HEK293 (cell line): Measurements from ENCODE around the gene CLIC5.

Source experiments
- BCL11A ChIP-seq: fragments of 450-650 bp; formaldehyde crosslinking; IDR thresholded peaks from 2 replicates; pipeline ENCODE4 v1.5.1; 2016; ENCODE audit warnings: low read depth, missing biosample characterization, missing genetic modification characterization
- GLIS1 ChIP-seq: fragments of 450-650 bp; formaldehyde crosslinking; IDR thresholded peaks from 2 replicates; pipeline ENCODE4 v1.5.1; 2016; ENCODE audit warnings: missing biosample characterization, missing genetic modification characterization
- IKZF3 ChIP-seq: fragments of 450-650 bp; IDR thresholded peaks from 2 replicates; pipeline ENCODE4 v1.5.0; 2018; ENCODE audit warnings: missing biosample characterization, mild to moderate bottlenecking, missing genetic modification characterization, moderate library complexity
- PRDM4 ChIP-seq: fragments of 450-650 bp; formaldehyde crosslinking; IDR thresholded peaks from 2 replicates; pipeline ENCODE4 v1.5.1; 2017; ENCODE audit warnings: missing biosample characterization, missing genetic modification characterization
- ZEB2 ChIP-seq: fragments of 450-650 bp; formaldehyde crosslinking; IDR thresholded peaks from 2 replicates; pipeline ENCODE4 v1.5.1; 2016; ENCODE audit warnings: missing biosample characterization, missing genetic modification characterization
- ZFHX2 ChIP-seq: fragments of 450-650 bp; formaldehyde crosslinking; conservative IDR thresholded peaks from 2 replicates; pipeline ENCODE4 v1.5.1; 2016; ENCODE audit warnings: missing biosample characterization, missing genetic modification characterization
- ZNF121 ChIP-seq: fragments of 450-650 bp; formaldehyde crosslinking; IDR thresholded peaks from 2 replicates; pipeline ENCODE4 v1.5.1; 2016; ENCODE audit warnings: missing biosample characterization, missing genetic modification characterization
- ZNF133 ChIP-seq: fragments of 450-650 bp; formaldehyde crosslinking; IDR thresholded peaks from 2 replicates; pipeline ENCODE4 v1.5.1; 2016; ENCODE audit warnings: missing biosample characterization, missing genetic modification characterization
- ZNF184 ChIP-seq: fragments of 450-650 bp; IDR thresholded peaks from 2 replicates; pipeline ENCODE4 v1.5.1; 2018; ENCODE audit warnings: missing biosample characterization, mild to moderate bottlenecking, missing genetic modification characterization
- ZNF19 ChIP-seq: fragments of 450-650 bp; formaldehyde crosslinking; IDR thresholded peaks from 2 replicates; pipeline ENCODE4; 2016; ENCODE audit warnings: missing biosample characterization, missing genetic modification characterization, low read depth
- ZNF239 ChIP-seq: fragments of 450-650 bp; formaldehyde crosslinking; IDR thresholded peaks from 2 replicates; pipeline ENCODE4 v1.5.1; 2016; ENCODE audit warnings: missing biosample characterization, missing genetic modification characterization
- ZNF24 ChIP-seq: fragments of 450-650 bp; formaldehyde crosslinking; IDR thresholded peaks from 2 replicates; pipeline ENCODE4 v1.5.1; 2016; ENCODE audit warnings: missing biosample characterization, missing genetic modification characterization
- ZNF26 ChIP-seq: fragments of 450-650 bp; formaldehyde crosslinking; IDR thresholded peaks from 2 replicates; pipeline ENCODE4 v1.5.1; 2016; ENCODE audit warnings: missing biosample characterization, missing genetic modification characterization
- ZNF366 ChIP-seq: fragments of 450-650 bp; formaldehyde crosslinking; conservative IDR thresholded peaks from 2 replicates; pipeline ENCODE4 v1.5.1; 2016; ENCODE audit warnings: missing biosample characterization, missing genetic modification characterization
- ZNF433 ChIP-seq: fragments of 450-650 bp; formaldehyde crosslinking; IDR thresholded peaks from 2 replicates; pipeline ENCODE4 v1.5.1; 2016; ENCODE audit warnings: missing biosample characterization, missing genetic modification characterization, low read depth
- ZNF501 ChIP-seq: fragments of 450-650 bp; formaldehyde crosslinking; IDR thresholded peaks from 2 replicates; pipeline ENCODE4 v1.5.1; 2016; ENCODE audit warnings: missing biosample characterization, missing genetic modification characterization
- ZNF513 ChIP-seq: fragments of 450-650 bp; IDR thresholded peaks from 2 replicates; pipeline ENCODE4 v1.5.1; 2018; ENCODE audit warnings: missing biosample characterization, missing genetic modification characterization
- ZNF548 ChIP-seq: fragments of 450-650 bp; formaldehyde crosslinking; IDR thresholded peaks from 2 replicates; pipeline ENCODE4 v1.5.1; 2016; ENCODE audit warnings: missing biosample characterization, missing genetic modification characterization
- ZNF623 ChIP-seq: fragments of 450-650 bp; formaldehyde crosslinking; IDR thresholded peaks from 2 replicates; pipeline ENCODE4 v1.5.1; 2016; ENCODE audit warnings: missing biosample characterization, missing genetic modification characterization
- ZNF777 ChIP-seq: fragments of 450-650 bp; formaldehyde crosslinking; IDR thresholded peaks from 2 replicates; pipeline ENCODE4 v1.5.1; 2017; ENCODE audit warnings: missing biosample characterization, missing genetic modification characterization, borderline replicate concordance
- ZNF843 ChIP-seq: fragments of 450-650 bp; formaldehyde crosslinking; IDR thresholded peaks from 2 replicates; pipeline ENCODE4 v1.5.1; 2016; ENCODE audit warnings: missing biosample characterization, missing genetic modification characterization
- ZXDB ChIP-seq: fragments of 450-650 bp; formaldehyde crosslinking; IDR thresholded peaks from 2 replicates; pipeline ENCODE4 v1.5.1; 2016; ENCODE audit warnings: missing biosample characterization, missing genetic modification characterization
- TF ChIP-seq, protein P1 (sequence below): fragments of 450-650 bp; formaldehyde crosslinking; conservative IDR thresholded peaks from 2 replicates; pipeline ENCODE4 v1.5.1; 2016; ENCODE audit warnings: low read depth, missing biosample characterization, missing genetic modification characterization
- TF ChIP-seq, protein P2 (sequence below): fragments of 450-650 bp; formaldehyde crosslinking; IDR thresholded peaks from 2 replicates; pipeline ENCODE4 v1.5.1; 2017; ENCODE audit warnings: missing biosample characterization, missing genetic modification characterization
- TF ChIP-seq, protein P3 (sequence below): fragments of 450-650 bp; formaldehyde crosslinking; IDR thresholded peaks from 2 replicates; pipeline ENCODE4 v1.5.1; 2016; ENCODE audit warnings: missing biosample characterization, missing genetic modification characterization

The CLIC5 gene

DNA sequence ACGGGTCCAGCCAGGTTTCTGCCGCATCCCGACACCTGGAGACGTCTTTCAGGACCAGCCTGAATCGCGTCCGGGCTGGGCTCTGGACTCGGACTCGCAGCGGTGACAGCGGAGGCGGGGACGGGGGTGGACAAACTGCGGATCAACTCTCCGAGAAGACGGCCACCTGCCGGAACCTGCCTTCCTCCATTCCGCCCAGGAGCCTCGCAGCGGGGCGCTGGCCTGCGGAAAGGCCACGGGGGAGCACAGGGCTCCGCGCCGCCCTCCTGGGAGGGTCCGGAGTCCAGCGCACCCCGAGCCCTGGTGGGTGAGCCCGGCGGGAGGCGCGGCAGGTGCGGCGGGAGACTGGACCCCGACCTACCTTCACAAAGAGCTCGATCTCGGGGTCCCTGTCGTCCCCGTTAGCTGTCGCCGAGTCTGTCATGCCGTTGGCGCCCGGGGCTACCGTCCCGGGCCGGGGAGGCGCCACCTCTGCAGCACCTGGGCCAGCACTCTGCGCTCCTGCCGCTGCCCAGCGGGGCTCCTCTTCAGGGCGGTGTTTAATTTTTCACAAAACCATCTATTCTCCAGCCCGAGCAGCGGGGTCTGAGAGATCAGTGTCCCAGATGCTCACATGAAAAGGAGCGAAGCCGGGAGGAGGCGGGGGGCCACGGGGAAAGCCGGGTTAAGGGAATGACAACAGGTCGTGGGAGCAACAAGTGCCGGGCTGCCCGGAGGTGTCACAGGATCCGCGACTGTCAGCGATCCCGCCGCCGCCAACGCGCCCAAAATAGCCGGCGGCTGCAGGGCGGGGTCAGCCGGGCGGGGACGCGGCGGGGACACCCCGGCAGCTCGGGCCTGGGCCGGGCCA, at the start of gene CLIC5 (continued):
- TF ChIP-seq, protein P1, sequence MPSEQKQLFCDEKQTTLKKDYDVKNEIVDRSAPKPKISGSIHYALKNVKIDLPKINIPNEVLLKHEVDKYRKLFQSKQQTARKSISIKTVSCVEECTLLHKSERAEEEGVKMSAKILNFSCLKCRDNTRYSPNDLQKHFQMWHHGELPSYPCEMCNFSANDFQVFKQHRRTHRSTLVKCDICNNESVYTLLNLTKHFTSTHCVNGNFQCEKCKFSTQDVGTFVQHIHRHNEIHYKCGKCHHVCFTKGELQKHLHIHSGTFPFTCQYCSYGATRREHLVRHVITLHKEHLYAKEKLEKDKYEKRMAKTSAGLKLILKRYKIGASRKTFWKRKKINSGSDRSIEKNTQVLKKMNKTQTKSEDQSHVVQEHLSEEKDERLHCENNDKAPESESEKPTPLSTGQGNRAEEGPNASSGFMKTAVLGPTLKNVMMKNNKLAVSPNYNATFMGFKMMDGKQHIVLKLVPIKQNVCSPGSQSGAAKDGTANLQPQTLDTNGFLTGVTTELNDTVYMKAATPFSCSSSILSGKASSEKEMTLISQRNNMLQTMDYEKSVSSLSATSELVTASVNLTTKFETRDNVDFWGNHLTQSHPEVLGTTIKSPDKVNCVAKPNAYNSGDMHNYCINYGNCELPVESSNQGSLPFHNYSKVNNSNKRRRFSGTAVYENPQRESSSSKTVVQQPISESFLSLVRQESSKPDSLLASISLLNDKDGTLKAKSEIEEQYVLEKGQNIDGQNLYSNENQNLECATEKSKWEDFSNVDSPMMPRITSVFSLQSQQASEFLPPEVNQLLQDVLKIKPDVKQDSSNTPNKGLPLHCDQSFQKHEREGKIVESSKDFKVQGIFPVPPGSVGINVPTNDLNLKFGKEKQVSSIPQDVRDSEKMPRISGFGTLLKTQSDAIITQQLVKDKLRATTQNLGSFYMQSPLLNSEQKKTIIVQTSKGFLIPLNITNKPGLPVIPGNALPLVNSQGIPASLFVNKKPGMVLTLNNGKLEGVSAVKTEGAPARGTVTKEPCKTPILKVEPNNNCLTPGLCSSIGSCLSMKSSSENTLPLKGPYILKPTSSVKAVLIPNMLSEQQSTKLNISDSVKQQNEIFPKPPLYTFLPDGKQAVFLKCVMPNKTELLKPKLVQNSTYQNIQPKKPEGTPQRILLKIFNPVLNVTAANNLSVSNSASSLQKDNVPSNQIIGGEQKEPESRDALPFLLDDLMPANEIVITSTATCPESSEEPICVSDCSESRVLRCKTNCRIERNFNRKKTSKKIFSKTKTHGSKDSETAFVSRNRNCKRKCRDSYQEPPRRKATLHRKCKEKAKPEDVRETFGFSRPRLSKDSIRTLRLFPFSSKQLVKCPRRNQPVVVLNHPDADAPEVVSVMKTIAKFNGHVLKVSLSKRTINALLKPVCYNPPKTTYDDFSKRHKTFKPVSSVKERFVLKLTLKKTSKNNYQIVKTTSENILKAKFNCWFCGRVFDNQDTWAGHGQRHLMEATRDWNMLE (tag by site-specific recombination) = no peak
- peak; percentile 69 for TF ChIP-seq ZFHX2 (tag by site-specific recombination)
- TF ChIP-seq ZNF548 (tag by site-specific recombination) = no peak
- TF ChIP-seq ZNF501 (tag by site-specific recombination) = no peak; the same call in 1 of the 2 replicates
- no peak for TF ChIP-seq ZNF513 (tag by site-specific recombination)
- TF ChIP-seq, protein P2, sequence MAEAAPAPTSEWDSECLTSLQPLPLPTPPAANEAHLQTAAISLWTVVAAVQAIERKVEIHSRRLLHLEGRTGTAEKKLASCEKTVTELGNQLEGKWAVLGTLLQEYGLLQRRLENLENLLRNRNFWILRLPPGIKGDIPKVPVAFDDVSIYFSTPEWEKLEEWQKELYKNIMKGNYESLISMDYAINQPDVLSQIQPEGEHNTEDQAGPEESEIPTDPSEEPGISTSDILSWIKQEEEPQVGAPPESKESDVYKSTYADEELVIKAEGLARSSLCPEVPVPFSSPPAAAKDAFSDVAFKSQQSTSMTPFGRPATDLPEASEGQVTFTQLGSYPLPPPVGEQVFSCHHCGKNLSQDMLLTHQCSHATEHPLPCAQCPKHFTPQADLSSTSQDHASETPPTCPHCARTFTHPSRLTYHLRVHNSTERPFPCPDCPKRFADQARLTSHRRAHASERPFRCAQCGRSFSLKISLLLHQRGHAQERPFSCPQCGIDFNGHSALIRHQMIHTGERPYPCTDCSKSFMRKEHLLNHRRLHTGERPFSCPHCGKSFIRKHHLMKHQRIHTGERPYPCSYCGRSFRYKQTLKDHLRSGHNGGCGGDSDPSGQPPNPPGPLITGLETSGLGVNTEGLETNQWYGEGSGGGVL (tag by site-specific recombination) = no peak
- peak; percentile 34; the same call in 1 of the 2 replicates for TF ChIP-seq ZXDB (tag by site-specific recombination)
- TF ChIP-seq, protein P3, sequence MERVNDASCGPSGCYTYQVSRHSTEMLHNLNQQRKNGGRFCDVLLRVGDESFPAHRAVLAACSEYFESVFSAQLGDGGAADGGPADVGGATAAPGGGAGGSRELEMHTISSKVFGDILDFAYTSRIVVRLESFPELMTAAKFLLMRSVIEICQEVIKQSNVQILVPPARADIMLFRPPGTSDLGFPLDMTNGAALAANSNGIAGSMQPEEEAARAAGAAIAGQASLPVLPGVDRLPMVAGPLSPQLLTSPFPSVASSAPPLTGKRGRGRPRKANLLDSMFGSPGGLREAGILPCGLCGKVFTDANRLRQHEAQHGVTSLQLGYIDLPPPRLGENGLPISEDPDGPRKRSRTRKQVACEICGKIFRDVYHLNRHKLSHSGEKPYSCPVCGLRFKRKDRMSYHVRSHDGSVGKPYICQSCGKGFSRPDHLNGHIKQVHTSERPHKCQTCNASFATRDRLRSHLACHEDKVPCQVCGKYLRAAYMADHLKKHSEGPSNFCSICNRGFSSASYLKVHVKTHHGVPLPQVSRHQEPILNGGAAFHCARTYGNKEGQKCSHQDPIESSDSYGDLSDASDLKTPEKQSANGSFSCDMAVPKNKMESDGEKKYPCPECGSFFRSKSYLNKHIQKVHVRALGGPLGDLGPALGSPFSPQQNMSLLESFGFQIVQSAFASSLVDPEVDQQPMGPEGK = peak; percentile 57
- TF ChIP-seq ZNF777 (tag by site-specific recombination) = 0 out of 2 replicates have a peak, but pooled peaks have one; percentile 23
- no peak for TF ChIP-seq PRDM4 (tag by site-specific recombination)
- TF ChIP-seq ZNF366 = no peak
- TF ChIP-seq ZNF24 (tag by site-specific recombination) = no peak
- no peak for TF ChIP-seq ZNF121
- TF ChIP-seq IKZF3 = no peak
- no peak for TF ChIP-seq ZNF26 (tag by site-specific recombination)
- TF ChIP-seq ZNF623 (tag by site-specific recombination) = no peak
- TF ChIP-seq GLIS1 (tag by site-specific recombination) = peak; percentile 75
- no peak for TF ChIP-seq ZNF133 (tag by site-specific recombination)
- TF ChIP-seq BCL11A (tag by site-specific recombination) = no peak
- no peak for TF ChIP-seq ZNF184
- TF ChIP-seq ZNF433 (tag by site-specific recombination) = no peak
- no peak for TF ChIP-seq ZNF843
- peak; percentile 56; the same call in 1 of the 2 replicates for TF ChIP-seq ZEB2
- TF ChIP-seq ZNF239 (tag by site-specific recombination) = no peak
- TF ChIP-seq ZNF19 = no peak
